C4-2B (cell line): Measurements from ENCODE around the gene AHCTF1.
"Not testable (repeated sequence)": the region's sequence is repeated elsewhere in the genome, so short reads cannot be mapped to it uniquely, and the experiment has no call there.

Source experiments
- H3K27ac ChIP-seq: fragments of 450-650 bp; 2 replicates; pipeline ENCODE4 v1.5.1; 2017
- CTCF ChIP-seq: fragments of 450-650 bp; conservative IDR thresholded peaks from 2 replicates; pipeline ENCODE4 v1.5.1; 2017; ENCODE audit warnings: mild to moderate bottlenecking
- ZFX ChIP-seq: fragments of 450-650 bp; IDR thresholded peaks from 2 replicates; pipeline ENCODE4 v1.6.1; 2017

AHCTF1 gene

GRCh38 chr1:246919902-246920301, 11.8 kb downstream of the AHCTF1 start:
- no peak overlapping the region for H3K27ac ChIP-seq
- no peak for TF ChIP-seq CTCF
- no peak for TF ChIP-seq ZFX

- not testable (repeated sequence) for H3K27ac ChIP-seq
Measured at GRCh38 chr1:246916026-246916923, 15.5 kb downstream of the AHCTF1 start.

GRCh38 chr1:246907472-246907871, 24.3 kb downstream of the AHCTF1 start:
- peak; percentile 68 for TF ChIP-seq CTCF
- no peak for TF ChIP-seq ZFX
- H3K27ac ChIP-seq = no peak overlapping the region

- no peak overlapping the region for H3K27ac ChIP-seq
Measured at GRCh38 chr1:246906833-246907232, 24.9 kb downstream of the AHCTF1 start.

GRCh38 chr1:246901874-246902273, 29.9 kb downstream of the AHCTF1 start:
- H3K27ac ChIP-seq = no peak overlapping the region
- no peak for TF ChIP-seq ZFX
- no peak for TF ChIP-seq CTCF

More at GRCh38 chr1:246906833-246907232, 24.9 kb downstream of the AHCTF1 start:
- TF ChIP-seq ZFX (no peak), CTCF (no peak)

GRCh38 chr1:246897302-246897701, 34.4 kb downstream of the AHCTF1 start:
- TF ChIP-seq CTCF (no peak), ZFX (no peak)
- no peak overlapping the region for H3K27ac ChIP-seq

GRCh38 chr1:246893191-246893939, 38.4 kb downstream of the AHCTF1 start:
- H3K27ac ChIP-seq = no peak overlapping the region
- TF ChIP-seq ZFX (no peak), CTCF (no peak)
